Liver (tissue), 9 donors: ENCODE measurements around the gene ABCC1. TPM values are rescaled to one million over a fixed set of nuclear protein-coding genes. Genes with fewer than 3 reads are reported as not detected.

Experiments used
- DNase-seq: peaks from one replicate; pipeline ENCODE4 v3.0.0-alpha.2; 2017; ENCODE audit warnings: low spot score
- H3K27ac ChIP-seq, 2 donors: one replicate each; pipeline ENCODE4 v1.7.0; 2013; ENCODE audit warnings: inconsistent platforms in 2 of 2, low read length in 2 of 2, control low read depth in 1 of 2, low read depth in 1 of 2, mild to moderate bottlenecking in 1 of 2
- H3K27me3 ChIP-seq, 4 donors: one replicate each; pipeline versions ENCODE4 v1.6.1 to v1.7.0; 2013; ENCODE audit warnings: low read length in 3 of 4, inconsistent platforms in 1 of 4, mild to moderate bottlenecking in 1 of 4, moderate library complexity in 1 of 4; ENCODE audit not compliant: control insufficient read depth in 4 of 4, insufficient read depth in 4 of 4
- H3K36me3 ChIP-seq, 4 donors: one replicate each; pipeline versions ENCODE4 v1.6.1 to v1.7.0; 2013; ENCODE audit warnings: low read length in 3 of 4, mild to moderate bottlenecking in 3 of 4, low read depth in 1 of 4, moderate library complexity in 1 of 4; ENCODE audit not compliant: control insufficient read depth in 4 of 4, insufficient read depth in 3 of 4
- H3K4me1 ChIP-seq, 4 donors: one replicate each; pipeline versions ENCODE4 v1.6.1 to v1.7.0; 2013; ENCODE audit warnings: low read length in 3 of 4, mild to moderate bottlenecking in 3 of 4, moderate library complexity in 1 of 4; ENCODE audit not compliant: control insufficient read depth in 4 of 4, insufficient read depth in 4 of 4
- H3K4me3 ChIP-seq, 3 donors: one replicate each; pipeline versions ENCODE4 v1.6.1 to v1.7.0; 2013; ENCODE audit warnings: low read length in 3 of 3, control low read depth in 1 of 3, low read depth in 1 of 3, mild to moderate bottlenecking in 1 of 3
- H3K9ac ChIP-seq, 2 donors: one replicate each; pipeline ENCODE4 v1.7.0; 2013; ENCODE audit warnings: low read length in 2 of 2, mild to moderate bottlenecking in 2 of 2, moderate library complexity in 2 of 2, control low read depth in 1 of 2, low read depth in 1 of 2
- H3K9me3 ChIP-seq, 4 donors: one replicate each; pipeline versions ENCODE4 v1.6.1 to v1.7.0; 2013; ENCODE audit warnings: low read length in 3 of 4; ENCODE audit not compliant: control insufficient read depth in 4 of 4
- EGR1 ChIP-seq, 2 donors: IDR thresholded peaks; 2 replicates each; pipeline ENCODE4 v1.6.1; 2016 to 2018; ENCODE audit warnings: antibody characterized with exemption in 2 of 2, low read depth in 2 of 2
- FOXA1 ChIP-seq: IDR thresholded peaks from 2 replicates; pipeline ENCODE4 v1.6.1; 2016; ENCODE audit warnings: antibody characterized with exemption
- GABPA ChIP-seq, 2 donors: IDR thresholded peaks in 1 of 2; conservative IDR thresholded peaks in 1 of 2; 2 replicates each; pipeline ENCODE4 v1.6.1; 2016; ENCODE audit warnings: antibody characterized with exemption in 2 of 2, mild to moderate bottlenecking in 1 of 2, moderate library complexity in 1 of 2
- HNF4A ChIP-seq, 2 donors: conservative IDR thresholded peaks; 2 replicates each; pipeline ENCODE4 v1.6.1; 2016; ENCODE audit warnings: antibody characterized with exemption in 2 of 2, mild to moderate bottlenecking in 2 of 2
- JUND ChIP-seq, 2 donors: IDR thresholded peaks; 2 replicates each; pipeline ENCODE4 v1.6.1; 2016; ENCODE audit warnings: antibody characterized with exemption in 2 of 2
- NR2F2 ChIP-seq: IDR thresholded peaks from 2 replicates; pipeline ENCODE4 v1.6.1; 2016; ENCODE audit warnings: antibody characterized with exemption
- RAD21 ChIP-seq, 2 donors: IDR thresholded peaks; 2 replicates each; pipeline ENCODE4 v1.6.1; 2016; ENCODE audit warnings: antibody characterized with exemption in 2 of 2, mild to moderate bottlenecking in 2 of 2
- RXRA ChIP-seq, 2 donors: IDR thresholded peaks; 2 replicates each; pipeline ENCODE4 v1.6.1; 2017 to 2018; ENCODE audit warnings: antibody characterized with exemption in 2 of 2, mild to moderate bottlenecking in 1 of 2
- SP1 ChIP-seq: IDR thresholded peaks from 2 replicates; pipeline ENCODE4 v1.6.1; 2018; ENCODE audit warnings: antibody characterized with exemption, mild to moderate bottlenecking
- TAF1 ChIP-seq: conservative IDR thresholded peaks from 2 replicates; pipeline ENCODE4 v1.6.1; 2016; ENCODE audit warnings: antibody characterized with exemption, mild to moderate bottlenecking
- WGBS: extraction: QIAGEN DNeasy Blood & Tissue Kit; methylation state at CpG from one replicate; pipeline ENCODE4 v1.1.7; 2013; 5-methylcytosine and 5-hydroxymethylcytosine counted together
- polyA plus RNA-seq, 2 donors: library from polyadenylated mRNA; stranded (reverse) in 1 of 2; unstranded in 1 of 2; fragments of 200-250 nt in 1 of 2; fragments of >200 nt in 1 of 2; fragmentation: Nextera tagmentation in 1 of 2; extraction: Ambion mirVana in 1 of 2; gene quantifications; one replicate each; pipeline versions ENCODE4 v1.2.1 to v1.2.3, GENCODE V29; 2013 to 2015
- total RNA-seq, 2 donors: library from RNA; depleted of rRNA; stranded (reverse); fragments of >200 nt; gene quantifications; one replicate each; pipeline ENCODE4 v1.2.3, GENCODE V29; 2014
- TF ChIP-seq, protein P1 (sequence below): fragments of 150-350 bp; IDR thresholded peaks from 2 replicates; pipeline ENCODE4 v1.5.1; 2017; ENCODE audit warnings: improper control_type of control experiment, low read depth, low read length; ENCODE audit not compliant: missing input control
- TF ChIP-seq, protein P2 (sequence below): IDR thresholded peaks from 2 replicates; pipeline ENCODE4 v1.6.1; 2016; ENCODE audit warnings: antibody characterized with exemption, mild to moderate bottlenecking
- TF ChIP-seq, protein P3 (sequence below): IDR thresholded peaks from 2 replicates; pipeline ENCODE4 v1.6.1; 2016; ENCODE audit warnings: antibody characterized with exemption
- TF ChIP-seq, protein P4 (sequence below): IDR thresholded peaks from 2 replicates; pipeline ENCODE4 v1.6.1; 2016; ENCODE audit warnings: antibody characterized with exemption
- TF ChIP-seq, protein P5 (sequence below): IDR thresholded peaks from 2 replicates; pipeline ENCODE4 v1.6.1; 2016; ENCODE audit warnings: antibody characterized with exemption
- donor health status: healthy.
- donor health status: healthy.
- donor health status: healthy.
- donor health status: healthy.
- donor health status: healthy.

The ABCC1 gene
- total and polyA plus RNA-seq, 4 donors, result 0.85 to 7.7 (median 4.2) TPM

DNA sequence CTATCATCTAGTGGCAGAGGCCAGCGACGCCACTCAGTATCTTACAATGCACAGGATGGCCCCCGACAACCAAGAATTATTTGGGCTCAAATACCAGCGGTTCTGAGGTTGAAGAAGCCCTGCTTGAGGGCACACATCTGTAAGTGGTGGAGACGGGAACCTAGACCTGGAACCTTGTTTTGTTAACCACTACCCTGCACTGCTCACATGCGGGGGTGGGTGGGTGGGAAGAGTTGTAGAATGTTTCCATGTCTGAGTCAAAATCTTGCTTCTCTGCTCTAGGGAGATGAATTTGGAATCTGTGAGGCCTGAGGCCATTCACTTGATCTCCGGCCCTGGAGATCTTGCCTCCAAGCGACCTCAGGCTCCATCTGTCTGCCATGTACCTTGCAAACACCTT is 44.1 kb downstream of the ABCC1 start:
- H3K27ac ChIP-seq, result no peak overlapping the region
- H3K4me1 ChIP-seq, result no peaks in the 10 kb centered on the region
- TF ChIP-seq EGR1 (IDR thresholded peaks at IDR 0.05; ENCODE audit: low read depth in 2 of 2) (no peak), NR2F2 (no peak), SP1 (no peak), RAD21 (IDR thresholded peaks at IDR 0.05) (no peak)
- TF ChIP-seq, protein P1, sequence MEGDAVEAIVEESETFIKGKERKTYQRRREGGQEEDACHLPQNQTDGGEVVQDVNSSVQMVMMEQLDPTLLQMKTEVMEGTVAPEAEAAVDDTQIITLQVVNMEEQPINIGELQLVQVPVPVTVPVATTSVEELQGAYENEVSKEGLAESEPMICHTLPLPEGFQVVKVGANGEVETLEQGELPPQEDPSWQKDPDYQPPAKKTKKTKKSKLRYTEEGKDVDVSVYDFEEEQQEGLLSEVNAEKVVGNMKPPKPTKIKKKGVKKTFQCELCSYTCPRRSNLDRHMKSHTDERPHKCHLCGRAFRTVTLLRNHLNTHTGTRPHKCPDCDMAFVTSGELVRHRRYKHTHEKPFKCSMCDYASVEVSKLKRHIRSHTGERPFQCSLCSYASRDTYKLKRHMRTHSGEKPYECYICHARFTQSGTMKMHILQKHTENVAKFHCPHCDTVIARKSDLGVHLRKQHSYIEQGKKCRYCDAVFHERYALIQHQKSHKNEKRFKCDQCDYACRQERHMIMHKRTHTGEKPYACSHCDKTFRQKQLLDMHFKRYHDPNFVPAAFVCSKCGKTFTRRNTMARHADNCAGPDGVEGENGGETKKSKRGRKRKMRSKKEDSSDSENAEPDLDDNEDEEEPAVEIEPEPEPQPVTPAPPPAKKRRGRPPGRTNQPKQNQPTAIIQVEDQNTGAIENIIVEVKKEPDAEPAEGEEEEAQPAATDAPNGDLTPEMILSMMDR, result no peak
- TF ChIP-seq, protein P2, sequence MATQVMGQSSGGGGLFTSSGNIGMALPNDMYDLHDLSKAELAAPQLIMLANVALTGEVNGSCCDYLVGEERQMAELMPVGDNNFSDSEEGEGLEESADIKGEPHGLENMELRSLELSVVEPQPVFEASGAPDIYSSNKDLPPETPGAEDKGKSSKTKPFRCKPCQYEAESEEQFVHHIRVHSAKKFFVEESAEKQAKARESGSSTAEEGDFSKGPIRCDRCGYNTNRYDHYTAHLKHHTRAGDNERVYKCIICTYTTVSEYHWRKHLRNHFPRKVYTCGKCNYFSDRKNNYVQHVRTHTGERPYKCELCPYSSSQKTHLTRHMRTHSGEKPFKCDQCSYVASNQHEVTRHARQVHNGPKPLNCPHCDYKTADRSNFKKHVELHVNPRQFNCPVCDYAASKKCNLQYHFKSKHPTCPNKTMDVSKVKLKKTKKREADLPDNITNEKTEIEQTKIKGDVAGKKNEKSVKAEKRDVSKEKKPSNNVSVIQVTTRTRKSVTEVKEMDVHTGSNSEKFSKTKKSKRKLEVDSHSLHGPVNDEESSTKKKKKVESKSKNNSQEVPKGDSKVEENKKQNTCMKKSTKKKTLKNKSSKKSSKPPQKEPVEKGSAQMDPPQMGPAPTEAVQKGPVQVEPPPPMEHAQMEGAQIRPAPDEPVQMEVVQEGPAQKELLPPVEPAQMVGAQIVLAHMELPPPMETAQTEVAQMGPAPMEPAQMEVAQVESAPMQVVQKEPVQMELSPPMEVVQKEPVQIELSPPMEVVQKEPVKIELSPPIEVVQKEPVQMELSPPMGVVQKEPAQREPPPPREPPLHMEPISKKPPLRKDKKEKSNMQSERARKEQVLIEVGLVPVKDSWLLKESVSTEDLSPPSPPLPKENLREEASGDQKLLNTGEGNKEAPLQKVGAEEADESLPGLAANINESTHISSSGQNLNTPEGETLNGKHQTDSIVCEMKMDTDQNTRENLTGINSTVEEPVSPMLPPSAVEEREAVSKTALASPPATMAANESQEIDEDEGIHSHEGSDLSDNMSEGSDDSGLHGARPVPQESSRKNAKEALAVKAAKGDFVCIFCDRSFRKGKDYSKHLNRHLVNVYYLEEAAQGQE, result no peak

DNA sequence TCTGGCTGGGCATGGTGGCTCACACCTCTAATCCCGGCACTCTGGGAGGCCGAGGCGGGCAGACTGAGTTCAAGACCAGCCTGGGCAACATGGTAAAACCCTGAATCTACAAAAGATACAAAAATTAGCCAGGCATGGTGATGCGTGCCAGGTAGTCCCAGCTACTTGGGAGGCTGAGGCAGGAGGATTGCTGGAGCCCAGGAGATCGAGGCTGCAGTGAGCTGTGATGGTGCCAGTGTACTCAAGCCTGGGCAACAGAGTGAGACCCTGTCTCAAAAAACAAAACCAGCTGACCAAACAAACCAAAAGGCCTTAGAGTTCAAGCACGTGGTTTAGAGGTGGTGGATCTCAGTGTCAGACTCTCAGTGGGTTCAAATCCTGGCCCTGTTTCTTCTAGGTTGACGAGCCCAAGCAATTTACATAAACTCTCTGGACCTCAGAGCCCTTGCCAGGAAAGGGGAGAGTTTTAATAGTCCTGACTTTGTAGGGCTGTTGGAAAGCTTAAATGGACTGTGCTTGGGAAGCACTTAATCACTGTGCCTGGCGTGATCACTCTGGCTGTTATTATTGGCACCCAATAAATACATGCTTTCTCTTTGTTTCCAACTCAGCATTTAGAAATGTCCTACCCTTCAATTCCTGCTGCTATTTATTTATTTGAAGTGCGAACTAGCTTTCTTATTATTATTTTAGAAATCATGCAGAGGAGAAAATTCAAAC is 44.7 kb downstream of the ABCC1 start:
- no peaks in the 10 kb centered on the region for H3K27me3 ChIP-seq
- no peak for TF ChIP-seq JUND (IDR thresholded peaks at IDR 0.05)
- no peak for TF ChIP-seq GABPA (IDR thresholded peaks at IDR 0.05 in 1 of 2, conservative IDR thresholded peaks at IDR 0.05 in 1 of 2)
- TF ChIP-seq SP1, result no peak
- no peak for TF ChIP-seq FOXA1
- TF ChIP-seq RXRA (IDR thresholded peaks at IDR 0.05), result no peak
- TF ChIP-seq, protein P3, sequence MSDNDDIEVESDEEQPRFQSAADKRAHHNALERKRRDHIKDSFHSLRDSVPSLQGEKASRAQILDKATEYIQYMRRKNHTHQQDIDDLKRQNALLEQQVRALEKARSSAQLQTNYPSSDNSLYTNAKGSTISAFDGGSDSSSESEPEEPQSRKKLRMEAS, result no peak
- TF ChIP-seq, protein P4, sequence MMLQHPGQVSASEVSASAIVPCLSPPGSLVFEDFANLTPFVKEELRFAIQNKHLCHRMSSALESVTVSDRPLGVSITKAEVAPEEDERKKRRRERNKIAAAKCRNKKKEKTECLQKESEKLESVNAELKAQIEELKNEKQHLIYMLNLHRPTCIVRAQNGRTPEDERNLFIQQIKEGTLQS, result no peak
- no peak for TF ChIP-seq NR2F2
- TF ChIP-seq, protein P5, sequence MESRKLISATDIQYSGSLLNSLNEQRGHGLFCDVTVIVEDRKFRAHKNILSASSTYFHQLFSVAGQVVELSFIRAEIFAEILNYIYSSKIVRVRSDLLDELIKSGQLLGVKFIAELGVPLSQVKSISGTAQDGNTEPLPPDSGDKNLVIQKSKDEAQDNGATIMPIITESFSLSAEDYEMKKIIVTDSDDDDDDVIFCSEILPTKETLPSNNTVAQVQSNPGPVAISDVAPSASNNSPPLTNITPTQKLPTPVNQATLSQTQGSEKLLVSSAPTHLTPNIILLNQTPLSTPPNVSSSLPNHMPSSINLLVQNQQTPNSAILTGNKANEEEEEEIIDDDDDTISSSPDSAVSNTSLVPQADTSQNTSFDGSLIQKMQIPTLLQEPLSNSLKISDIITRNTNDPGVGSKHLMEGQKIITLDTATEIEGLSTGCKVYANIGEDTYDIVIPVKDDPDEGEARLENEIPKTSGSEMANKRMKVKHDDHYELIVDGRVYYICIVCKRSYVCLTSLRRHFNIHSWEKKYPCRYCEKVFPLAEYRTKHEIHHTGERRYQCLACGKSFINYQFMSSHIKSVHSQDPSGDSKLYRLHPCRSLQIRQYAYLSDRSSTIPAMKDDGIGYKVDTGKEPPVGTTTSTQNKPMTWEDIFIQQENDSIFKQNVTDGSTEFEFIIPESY, result no peak
- TF ChIP-seq, protein P1, result no peak
- TF ChIP-seq EGR1 (IDR thresholded peaks at IDR 0.05; ENCODE audit: low read depth in 2 of 2), result no peak
- TF ChIP-seq RAD21 (IDR thresholded peaks at IDR 0.05), result no peak
- no peak for TF ChIP-seq TAF1
- no peak for TF ChIP-seq HNF4A (conservative IDR thresholded peaks at IDR 0.05)
- WGBS, result 87% methylated on average over 9 of the region's 9 CpGs
- no peak overlapping the region for H3K9ac ChIP-seq
- H3K4me3 ChIP-seq, result no peak overlapping the region
- no peaks in the 10 kb centered on the region for H3K9me3 ChIP-seq
- DNase-seq, result no peak
- no peaks in the 10 kb centered on the region for H3K4me1 ChIP-seq
- no peak overlapping the region for H3K27ac ChIP-seq
- no peaks in the 10 kb centered on the region for H3K36me3 ChIP-seq

More for the DNA sequence above, 44.1 kb downstream of the ABCC1 start:
- no peak overlapping the region for H3K9ac ChIP-seq
- H3K9me3 ChIP-seq, result no peaks in the 10 kb centered on the region
- WGBS, result 88% methylated on average over 8 of the region's 8 CpGs
- H3K27me3 ChIP-seq, result no peaks in the 10 kb centered on the region
- no peak overlapping the region for H3K4me3 ChIP-seq
- no peak for DNase-seq
- H3K36me3 ChIP-seq, result no peaks in the 10 kb centered on the region
